Mucosa of stomach (tissue), 1 donor: ENCODE measurements around the gene RAD51B.

Experiments
- H3K27me3 ChIP-seq: one replicate; pipeline ENCODE4 v1.7.0; 2013; ENCODE audit warnings: mild to moderate bottlenecking, low read length; ENCODE audit not compliant: control insufficient read depth, insufficient read depth
- H3K36me3 ChIP-seq: one replicate; pipeline ENCODE4 v1.7.0; 2013; ENCODE audit warnings: low read length; ENCODE audit not compliant: control insufficient read depth, insufficient read depth
- H3K4me1 ChIP-seq: one replicate; pipeline ENCODE4 v1.7.0; 2013; ENCODE audit warnings: mild to moderate bottlenecking, low read length; ENCODE audit not compliant: control insufficient read depth, insufficient read depth
- H3K4me3 ChIP-seq: one replicate; pipeline ENCODE4 v1.7.0; 2013; ENCODE audit warnings: low read length
- H3K9ac ChIP-seq: one replicate; pipeline ENCODE4 v1.7.0; 2013; ENCODE audit warnings: mild to moderate bottlenecking, low read length, moderate library complexity
- H3K9me3 ChIP-seq: one replicate; pipeline ENCODE4 v1.7.0; 2013; ENCODE audit warnings: mild to moderate bottlenecking, low read length, moderate library complexity; ENCODE audit not compliant: control insufficient read depth
- donor health status: Pancreatic carcinoma.

Gene RAD51B

GRCh38 chr14:68724914-68725313, 905.3 kb downstream of the RAD51B start:
- Histone ChIP-seq H3K9ac (no peak overlapping the region), H3K4me3 (no peak overlapping the region), H3K9me3 (no peaks in the 10 kb centered on the region), H3K36me3 (no peaks in the 10 kb centered on the region), H3K27me3 (no peaks in the 10 kb centered on the region), H3K4me1 (peaks cover 29% of the 10 kb centered on the region)

DNA sequence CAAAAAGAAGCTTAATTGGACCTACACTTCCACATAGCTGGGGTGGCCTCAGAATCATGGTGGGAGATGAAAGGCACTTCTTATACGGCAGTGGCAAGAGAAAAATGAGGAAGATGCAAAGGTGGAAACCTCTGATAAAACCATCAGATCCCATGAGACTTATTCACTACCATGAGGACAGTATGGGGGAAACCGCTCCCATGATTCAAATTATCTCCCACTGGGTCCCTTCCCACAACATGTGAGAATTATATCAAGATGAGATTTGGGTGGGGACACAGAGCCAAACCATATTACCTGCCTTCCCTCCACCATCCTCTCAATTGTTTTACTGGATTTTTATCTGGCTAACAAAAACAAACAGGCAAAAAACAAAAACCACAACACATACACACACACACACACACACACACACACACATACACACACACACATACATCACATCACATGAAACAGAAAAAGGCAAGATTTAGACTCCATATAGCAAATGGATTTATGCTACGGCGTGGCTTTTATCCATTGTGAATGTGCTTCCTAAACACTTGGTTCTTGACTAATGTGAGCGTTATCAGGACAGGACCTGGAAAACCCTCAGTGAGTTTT, 906.6 kb downstream of the RAD51B start:
- Histone ChIP-seq H3K4me3 (no peak overlapping the region), H3K27me3 (no peaks in the 10 kb centered on the region), H3K9me3 (no peaks in the 10 kb centered on the region), H3K4me1 (peaks cover 29% of the 10 kb centered on the region), H3K36me3 (no peaks in the 10 kb centered on the region), H3K9ac (no peak overlapping the region)

DNA sequence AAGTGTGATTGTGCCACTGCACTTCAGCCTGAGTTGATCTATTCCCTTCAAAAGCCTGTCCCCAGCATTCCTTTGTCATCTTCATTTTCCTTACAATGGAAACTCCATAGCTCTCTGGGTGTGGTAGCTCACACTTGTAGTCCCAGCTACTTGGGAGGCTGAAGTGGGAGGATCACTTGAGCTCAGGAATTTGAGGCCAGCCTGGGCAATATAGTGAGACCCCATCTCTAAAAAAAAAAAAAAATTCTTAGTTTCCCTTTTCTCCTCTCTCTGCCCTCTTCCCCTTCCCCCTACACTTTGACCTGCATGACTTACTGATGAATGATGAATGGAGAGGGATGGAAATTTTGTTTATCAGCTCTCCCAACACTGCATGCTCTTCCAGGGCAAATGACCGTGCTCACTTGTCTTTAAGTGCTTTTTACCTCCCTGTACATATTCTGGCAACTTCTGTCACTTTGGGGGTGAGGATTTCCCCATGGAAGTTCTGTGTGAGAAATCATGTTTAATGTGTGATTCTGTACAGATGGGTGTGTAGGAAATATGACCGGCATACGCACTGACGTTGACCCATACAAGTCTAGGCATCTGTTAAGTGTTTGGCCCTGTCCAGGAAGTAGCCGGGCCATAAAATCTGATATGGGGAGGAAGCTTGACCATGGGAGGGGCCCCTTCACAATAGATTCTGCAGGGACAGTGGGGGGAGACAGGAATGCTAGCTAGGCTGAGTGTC, 907.9 kb downstream of the RAD51B start:
- Histone ChIP-seq H3K9me3 (no peaks in the 10 kb centered on the region), H3K4me3 (no peak overlapping the region), H3K4me1 (peaks cover 29% of the 10 kb centered on the region), H3K36me3 (no peaks in the 10 kb centered on the region), H3K27me3 (no peaks in the 10 kb centered on the region), H3K9ac (no peak overlapping the region)

- Histone ChIP-seq H3K4me1 (peaks cover 29% of the 10 kb centered on the region), H3K4me3 (no peak overlapping the region), H3K9me3 (no peaks in the 10 kb centered on the region), H3K9ac (no peak overlapping the region), H3K36me3 (no peaks in the 10 kb centered on the region), H3K27me3 (no peaks in the 10 kb centered on the region)
Measured at GRCh38 chr14:68728342-68729106, 908.9 kb downstream of the RAD51B start.

- H3K27me3 ChIP-seq: no peaks in the 10 kb centered on the region
- no peak overlapping the region for H3K9ac ChIP-seq
- no peaks in the 10 kb centered on the region for H3K36me3 ChIP-seq
- no peak overlapping the region for H3K4me3 ChIP-seq
- peaks cover 25% of the 10 kb centered on the region for H3K4me1 ChIP-seq
- no peaks in the 10 kb centered on the region for H3K9me3 ChIP-seq
Measured at GRCh38 chr14:68729556-68729955, 910.0 kb downstream of the RAD51B start.

GRCh38 chr14:68730348-68730747, 910.8 kb downstream of the RAD51B start:
- no peak overlapping the region for H3K9ac ChIP-seq
- H3K9me3 ChIP-seq: no peaks in the 10 kb centered on the region
- no peaks in the 10 kb centered on the region for H3K36me3 ChIP-seq
- peaks cover 25% of the 10 kb centered on the region for H3K4me1 ChIP-seq
- no peak overlapping the region for H3K4me3 ChIP-seq
- no peaks in the 10 kb centered on the region for H3K27me3 ChIP-seq

GRCh38 chr14:68730811-68731425, 911.3 kb downstream of the RAD51B start:
- Histone ChIP-seq H3K36me3 (no peaks in the 10 kb centered on the region), H3K4me3 (no peak overlapping the region), H3K4me1 (peaks cover 26% of the 10 kb centered on the region), H3K9ac (no peak overlapping the region), H3K9me3 (no peaks in the 10 kb centered on the region), H3K27me3 (no peaks in the 10 kb centered on the region)

- H3K4me3 ChIP-seq: no peak overlapping the region
- H3K4me1 ChIP-seq: peaks cover 29% of the 10 kb centered on the region
Measured at GRCh38 chr14:68733086-68733914, 913.7 kb downstream of the RAD51B start.

GRCh38 chr14:68734231-68734732, 914.7 kb downstream of the RAD51B start:
- H3K4me3 ChIP-seq: no peak overlapping the region
- H3K27me3 ChIP-seq: no peaks in the 10 kb centered on the region
- H3K9ac ChIP-seq: no peak overlapping the region
- H3K4me1 ChIP-seq: peaks cover 19% of the 10 kb centered on the region
- no peaks in the 10 kb centered on the region for H3K36me3 ChIP-seq
- no peaks in the 10 kb centered on the region for H3K9me3 ChIP-seq

More at GRCh38 chr14:68733086-68733914, 913.7 kb downstream of the RAD51B start:
- H3K9me3 ChIP-seq: no peaks in the 10 kb centered on the region
- H3K9ac ChIP-seq: no peak overlapping the region
- H3K36me3 ChIP-seq: no peaks in the 10 kb centered on the region
- no peaks in the 10 kb centered on the region for H3K27me3 ChIP-seq

- Histone ChIP-seq H3K4me3 (no peak overlapping the region), H3K36me3 (no peaks in the 10 kb centered on the region), H3K9me3 (no peaks in the 10 kb centered on the region), H3K9ac (peak overlapping the region; percentile 51), H3K4me1 (peaks cover 14% of the 10 kb centered on the region), H3K27me3 (no peaks in the 10 kb centered on the region)
Measured at GRCh38 chr14:68735856-68736255, 916.3 kb downstream of the RAD51B start.

DNA sequence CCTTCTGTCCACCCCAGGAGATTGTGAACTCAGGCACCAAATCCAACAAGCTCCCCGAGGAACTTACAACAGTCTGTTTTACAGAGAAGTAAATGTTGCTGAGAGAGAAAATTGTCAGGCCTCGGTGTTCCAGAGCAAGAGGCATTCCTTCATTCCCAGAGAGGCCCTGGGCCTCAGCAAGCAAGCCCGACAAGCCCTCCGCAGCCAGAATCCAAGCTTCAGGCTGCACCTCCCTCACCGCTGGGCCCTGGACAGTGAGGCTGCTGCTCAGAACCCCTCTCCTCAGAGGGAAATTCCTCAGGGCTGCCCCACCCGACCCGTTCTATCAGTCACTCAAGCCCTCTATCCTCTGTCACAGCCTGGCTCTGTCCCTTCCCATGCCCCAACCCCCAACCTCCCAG, 916.9 kb downstream of the RAD51B start:
- Histone ChIP-seq H3K27me3 (no peaks in the 10 kb centered on the region), H3K36me3 (no peaks in the 10 kb centered on the region), H3K4me1 (peaks cover 14% of the 10 kb centered on the region), H3K9ac (peak overlapping the region; percentile 51), H3K4me3 (no peak overlapping the region), H3K9me3 (no peaks in the 10 kb centered on the region)
